GM12872 (cell line): ENCODE data around the gene DHX30.

Experiments
- CTCF ChIP-seq: IDR thresholded peaks from 3 replicates; pipeline ENCODE4 v1.5.1; 2011; ENCODE audit warnings: low read depth, mild to moderate bottlenecking, low read length, moderate library complexity; ENCODE audit not compliant: insufficient read depth

The DHX30 gene

GRCh38 chr3:47877719-47878118 is 74.8 kb downstream of the DHX30 start:
- TF ChIP-seq CTCF, result no peak

- TF ChIP-seq CTCF, result no peak
Observed at GRCh38 chr3:47882338-47882737, 79.4 kb downstream of the DHX30 start.

- TF ChIP-seq CTCF, result no peak
Observed at GRCh38 chr3:47884603-47885002, 81.7 kb downstream of the DHX30 start.

- TF ChIP-seq CTCF, result no peak
Observed at GRCh38 chr3:47885168-47885567, 82.2 kb downstream of the DHX30 start.

- no peak for TF ChIP-seq CTCF
Observed at GRCh38 chr3:47888986-47889757, 86.2 kb downstream of the DHX30 start.

- no peak for TF ChIP-seq CTCF
Observed at GRCh38 chr3:47890126-47890827, 87.3 kb downstream of the DHX30 start.

- TF ChIP-seq CTCF, result no peak
Observed at GRCh38 chr3:47890828-47891612, 88.1 kb downstream of the DHX30 start.
